HG03097 (cell line): Measurements from ENCODE around the gene TCF12.
"Not testable (repeated sequence)": the region's sequence is repeated elsewhere in the genome, so short reads cannot be mapped to it uniquely, and the experiment has no call there.

Experiments
- ATAC-seq: cut with Tn5 transposase; IDR thresholded peaks from one replicate; pipeline ENCODE4 v1.9.1; 2021; ENCODE audit not compliant: unreplicated experiment, low FRiP score

Gene TCF12

GRCh38 chr15:56913670-56914069 is 4.8 kb upstream of the TCF12 start:
- ATAC-seq: no peak

- no peak for ATAC-seq
Measured at GRCh38 chr15:56915888-56916287, 2.6 kb upstream of the TCF12 start.

GRCh38 chr15:56916825-56917477 is 1.5 kb upstream of the TCF12 start:
- ATAC-seq: no peak

- no peak for ATAC-seq
Measured at GRCh38 chr15:56917652-56918045, 795 bp upstream of the TCF12 start.

- ATAC-seq: peak; percentile 42
Measured at GRCh38 chr15:56919031-56919608, 676 bp downstream of the TCF12 start.

GRCh38 chr15:56919609-56920366 is 1.3 kb downstream of the TCF12 start:
- peak; percentile 10 for ATAC-seq

GRCh38 chr15:56920367-56920627 is 1.9 kb downstream of the TCF12 start:
- no peak for ATAC-seq

GRCh38 chr15:56923174-56923591 is 4.7 kb downstream of the TCF12 start:
- no peak for ATAC-seq

- ATAC-seq: no peak
Measured at GRCh38 chr15:56927816-56928215, 9.4 kb downstream of the TCF12 start.

GRCh38 chr15:56929399-56929798 is 11.0 kb downstream of the TCF12 start:
- no peak for ATAC-seq

- no peak for ATAC-seq
Measured at GRCh38 chr15:56929933-56930332, 11.5 kb downstream of the TCF12 start.

- ATAC-seq: no peak
Measured at GRCh38 chr15:56930669-56931313, 12.3 kb downstream of the TCF12 start.

- ATAC-seq: no peak
Measured at GRCh38 chr15:56931639-56932508, 13.4 kb downstream of the TCF12 start.

- not testable (repeated sequence) for ATAC-seq
Measured at GRCh38 chr15:56932509-56932868, 14.0 kb downstream of the TCF12 start.

GRCh38 chr15:56933410-56933809 is 15.0 kb downstream of the TCF12 start:
- no peak for ATAC-seq

GRCh38 chr15:56933811-56934210 is 15.4 kb downstream of the TCF12 start:
- ATAC-seq: no peak

GRCh38 chr15:56934269-56934668 is 15.8 kb downstream of the TCF12 start:
- no peak for ATAC-seq

- no peak for ATAC-seq
Measured at GRCh38 chr15:56936929-56937328, 18.5 kb downstream of the TCF12 start.

- ATAC-seq: no peak
Measured at GRCh38 chr15:56939257-56939656, 20.8 kb downstream of the TCF12 start.

- no peak for ATAC-seq
Measured at GRCh38 chr15:56940388-56940787, 21.9 kb downstream of the TCF12 start.

GRCh38 chr15:56942118-56942517 is 23.7 kb downstream of the TCF12 start:
- no peak for ATAC-seq
